ENCODE data around the gene C1orf87.

GRCh38 chr1:60091195-60091715 lies 17.7 kb upstream of the C1orf87 start:
- TF ChIP-seq CTCF (IDR thresholded peaks at IDR 0.05) (no peak), POLR2A (IDR thresholded peaks at IDR 0.05) (no peak)
